ENCODE data around the gene ECHDC1. TPM values are rescaled to one million over a fixed set of nuclear protein-coding genes. Genes with fewer than 3 reads are reported as not detected.

ECHDC1 gene
- total and polyA plus RNA-seq, 8 donors: 13.9 to 27.9 (median 18.9) TPM

- no peaks in the 10 kb centered on the region for H3K9me3 ChIP-seq
- WGBS, 2 donors: 63 to 67% methylated on average over 4 of the region's 4 CpGs
- no peak overlapping the region for H3K27ac ChIP-seq
- FAIRE-seq: no peak
- no peaks in the 10 kb centered on the region for H3K27me3 ChIP-seq
- intact Hi-C loops (cut with DNase I): no loop called here
- H3K4me1 ChIP-seq: peaks cover 0 to 9% (median 2%) of the 10 kb centered on the region in 3 donors
- TF ChIP-seq CTCF (IDR thresholded peaks at IDR 0.05): no peak
- H3K4me3 ChIP-seq: no peak overlapping the region
- no peak for ATAC-seq
- no peak for DNase-seq
- no peaks in the 10 kb centered on the region for H3K36me3 ChIP-seq
These were observed 79.9 kb downstream of the ECHDC1 start for GRCh38 chr6:127263481-127263880.

- Histone ChIP-seq H3K27ac (no peak overlapping the region), H3K27me3 (no peaks in the 10 kb centered on the region), H3K9me3 (no peaks in the 10 kb centered on the region), H3K4me3 (no peak overlapping the region), H3K4me1 (peaks cover 0 to 5% (median 0%) of the 10 kb centered on the region in 3 donors), H3K36me3 (no peaks in the 10 kb centered on the region)
- TF ChIP-seq CTCF (IDR thresholded peaks at IDR 0.05): no peak
- intact Hi-C loops (cut with DNase I): no loop called here
- ATAC-seq (no peak), FAIRE-seq (no peak), DNase-seq (no peak)
- WGBS, 2 donors: 79 to 86% methylated on average over 1 of the region's 1 CpG
These were observed 80.5 kb downstream of the ECHDC1 start for GRCh38 chr6:127262896-127263295.

- no peaks in the 10 kb centered on the region for H3K4me1 ChIP-seq
- no peak overlapping the region for H3K4me3 ChIP-seq
- FAIRE-seq (no peak), DNase-seq (peak in 1 of 6 donors; percentile 41), ATAC-seq (no peak)
- no peak overlapping the region for H3K27ac ChIP-seq
- no peaks in the 10 kb centered on the region for H3K9me3 ChIP-seq
- intact Hi-C loops (cut with DNase I): no loop called here
- no peaks in the 10 kb centered on the region for H3K27me3 ChIP-seq
- H3K36me3 ChIP-seq: no peaks in the 10 kb centered on the region
- TF ChIP-seq CTCF (IDR thresholded peaks at IDR 0.05): no peak
- WGBS, 2 donors: 78 to 94% methylated on average over 6 of the region's 6 CpGs
These were observed 88.1 kb downstream of the ECHDC1 start for GRCh38 chr6:127255286-127255685.

- 93 to 100% methylated on average over 1 of the region's 1 CpG for WGBS, 2 donors
- Histone ChIP-seq H3K27ac (no peak overlapping the region), H3K4me3 (no peak overlapping the region), H3K9me3 (no peaks in the 10 kb centered on the region), H3K4me1 (no peaks in the 10 kb centered on the region), H3K36me3 (no peaks in the 10 kb centered on the region), H3K27me3 (no peaks in the 10 kb centered on the region)
- DNase-seq: no peak
- no peak for ATAC-seq
- no peak for TF ChIP-seq CTCF (IDR thresholded peaks at IDR 0.05)
- intact Hi-C loops (cut with DNase I): no loop called here
- no peak for FAIRE-seq
These were observed 93.8 kb downstream of the ECHDC1 start for GRCh38 chr6:127249621-127250020.

GRCh38 chr6:127247114-127248096, 96.0 kb downstream of the ECHDC1 start:
- WGBS, 2 donors: 63 to 75% methylated on average over 4 of the region's 4 CpGs
- FAIRE-seq: no peak

More at GRCh38 chr6:127247114-127248096, 96.0 kb downstream of the ECHDC1 start:
- no peak overlapping the region for H3K4me3 ChIP-seq
- H3K9me3 ChIP-seq: no peaks in the 10 kb centered on the region
- H3K4me1 ChIP-seq: no peaks in the 10 kb centered on the region
- no peak for TF ChIP-seq CTCF (IDR thresholded peaks at IDR 0.05)
- H3K27me3 ChIP-seq: no peaks in the 10 kb centered on the region
- intact Hi-C loops (cut with DNase I): no loop called here
- no peak overlapping the region for H3K27ac ChIP-seq
- ATAC-seq: no peak
- DNase-seq: no peak
- H3K36me3 ChIP-seq: no peaks in the 10 kb centered on the region

All from pancreas (tissue), 10 donors.